GM18520 (cell line): Measurements from ENCODE around the gene CTNNB1.
A peak's percentile ranks its signal among the peaks of the same experiment; 100 is the strongest.

Experiments used
- ATAC-seq: cut with Tn5 transposase; IDR thresholded peaks from one replicate; pipeline ENCODE4 v1.9.1; 2021; ENCODE audit not compliant: unreplicated experiment

CTNNB1 gene

GRCh38 chr3:41198950-41199865 is at the start of gene CTNNB1:
TSS of gene CTNNB1 (plus strand) at chr3:41199505. CDS start at chr3:41224069, 24,564 bp downstream.
- peak; percentile 70 for ATAC-seq

- no peak for ATAC-seq
Observed at GRCh38 chr3:41155834-41156233, 43.5 kb upstream of the CTNNB1 start.

GRCh38 chr3:41158947-41159346 is 40.4 kb upstream of the CTNNB1 start:
- ATAC-seq: no peak

GRCh38 chr3:41159588-41160189 is 39.6 kb upstream of the CTNNB1 start:
- no peak for ATAC-seq

GRCh38 chr3:41162541-41162940 is 36.8 kb upstream of the CTNNB1 start:
- no peak for ATAC-seq

- no peak for ATAC-seq
Observed at GRCh38 chr3:41163006-41163405, 36.3 kb upstream of the CTNNB1 start.

GRCh38 chr3:41163421-41163820 is 35.9 kb upstream of the CTNNB1 start:
- ATAC-seq: no peak

- no peak for ATAC-seq
Observed at GRCh38 chr3:41164777-41165176, 34.5 kb upstream of the CTNNB1 start.

GRCh38 chr3:41167722-41168497 is 31.4 kb upstream of the CTNNB1 start:
- ATAC-seq: no peak

GRCh38 chr3:41169023-41169422 is 30.3 kb upstream of the CTNNB1 start:
- ATAC-seq: no peak

GRCh38 chr3:41173926-41174885 is 25.1 kb upstream of the CTNNB1 start:
- ATAC-seq: no peak

- no peak for ATAC-seq
Observed at GRCh38 chr3:41175365-41175764, 23.9 kb upstream of the CTNNB1 start.

GRCh38 chr3:41176596-41176995 is 22.7 kb upstream of the CTNNB1 start:
- ATAC-seq: no peak

GRCh38 chr3:41178576-41178975 is 20.7 kb upstream of the CTNNB1 start:
- no peak for ATAC-seq

GRCh38 chr3:41180396-41180795 is 18.9 kb upstream of the CTNNB1 start:
- no peak for ATAC-seq

GRCh38 chr3:41182504-41183059 is 16.7 kb upstream of the CTNNB1 start:
- ATAC-seq: no peak

GRCh38 chr3:41184394-41184793 is 14.9 kb upstream of the CTNNB1 start:
- no peak for ATAC-seq

- ATAC-seq: no peak
Observed at GRCh38 chr3:41186297-41186696, 13.0 kb upstream of the CTNNB1 start.

GRCh38 chr3:41188306-41188705 is 11.0 kb upstream of the CTNNB1 start:
- no peak for ATAC-seq
